Testis (tissue), 2 donors: Measurements from ENCODE around the gene RTP1.

Experiments
- POLR2A ChIP-seq: fragments of 450-650 bp; IDR thresholded peaks from one replicate; pipeline ENCODE4 v1.6.1; 2017; ENCODE audit warnings: antibody characterized with exemption, mild to moderate bottlenecking, moderate library complexity
- TF ChIP-seq, protein P1 (sequence below), 3 experiments: fragments of 450-650 bp in 2 of 3; fragments of 200-600 bp in 1 of 3; sonication (generic) in 1 of 3; IDR thresholded peaks; one replicate each; pipeline ENCODE4 v1.5.1; 2016 to 2019; ENCODE audit warnings: antibody characterized with exemption in 3 of 3, mild to moderate bottlenecking in 2 of 3, moderate library complexity in 1 of 3

- TF ChIP-seq, protein P1, sequence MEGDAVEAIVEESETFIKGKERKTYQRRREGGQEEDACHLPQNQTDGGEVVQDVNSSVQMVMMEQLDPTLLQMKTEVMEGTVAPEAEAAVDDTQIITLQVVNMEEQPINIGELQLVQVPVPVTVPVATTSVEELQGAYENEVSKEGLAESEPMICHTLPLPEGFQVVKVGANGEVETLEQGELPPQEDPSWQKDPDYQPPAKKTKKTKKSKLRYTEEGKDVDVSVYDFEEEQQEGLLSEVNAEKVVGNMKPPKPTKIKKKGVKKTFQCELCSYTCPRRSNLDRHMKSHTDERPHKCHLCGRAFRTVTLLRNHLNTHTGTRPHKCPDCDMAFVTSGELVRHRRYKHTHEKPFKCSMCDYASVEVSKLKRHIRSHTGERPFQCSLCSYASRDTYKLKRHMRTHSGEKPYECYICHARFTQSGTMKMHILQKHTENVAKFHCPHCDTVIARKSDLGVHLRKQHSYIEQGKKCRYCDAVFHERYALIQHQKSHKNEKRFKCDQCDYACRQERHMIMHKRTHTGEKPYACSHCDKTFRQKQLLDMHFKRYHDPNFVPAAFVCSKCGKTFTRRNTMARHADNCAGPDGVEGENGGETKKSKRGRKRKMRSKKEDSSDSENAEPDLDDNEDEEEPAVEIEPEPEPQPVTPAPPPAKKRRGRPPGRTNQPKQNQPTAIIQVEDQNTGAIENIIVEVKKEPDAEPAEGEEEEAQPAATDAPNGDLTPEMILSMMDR (IDR thresholded peaks at IDR 0.05), result no peak
- TF ChIP-seq POLR2A, result no peak
Observed at GRCh38 chr3:187243933-187244524, 46.7 kb downstream of the RTP1 start.
